Left ventricle myocardium inferior (tissue), 1 donor: ENCODE measurements around the gene CNIH2. TPM values are rescaled to one million over a fixed set of nuclear protein-coding genes. Genes with fewer than 3 reads are reported as not detected.

ENCODE experiments used
- DNase-seq: peaks from one replicate; pipeline ENCODE4 v3.0.0-alpha.2; 2020
- H3K27ac ChIP-seq: fragments of 200-600 bp; replicated peaks from 2 replicates; pipeline ENCODE4 v1.8.0; 2021
- H3K27me3 ChIP-seq: fragments of 200-600 bp; 2 replicates; pipeline ENCODE4 v1.8.0; 2021; ENCODE audit warnings: low read depth
- H3K36me3 ChIP-seq: fragments of 200-600 bp; 2 replicates; pipeline ENCODE4 v1.8.0; 2021
- H3K4me1 ChIP-seq: fragments of 200-600 bp; 2 replicates; pipeline ENCODE4 v1.8.0; 2021
- H3K4me3 ChIP-seq: fragments of 200-600 bp; 2 replicates; pipeline ENCODE4 v1.8.0; 2021; ENCODE audit warnings: mild to moderate bottlenecking, moderate library complexity
- H3K9me3 ChIP-seq: fragments of 200-600 bp; replicated peaks from 2 replicates; pipeline ENCODE4 v1.8.0; 2021
- intact Hi-C: fragments of 100-400 bp; cut with micrococcal nuclease; formaldehyde crosslinking; loops from one replicate; pipeline ENCODE4 v1.11.0; 2022
- total RNA-seq: library from RNA; stranded (reverse); fragmentation: NEBNext Ultra II Directional; extraction: Animal tissue kit (Norgen Biotek cat#: 25700); gene quantifications from one replicate; pipeline ENCODE4 v1.2.1, GENCODE V29; 2021
- TF ChIP-seq, protein P1 (sequence below): fragments of 200-600 bp; IDR thresholded peaks from 2 replicates; pipeline ENCODE4 v1.8.0; 2021; ENCODE audit warnings: antibody characterized with exemption, mild to moderate bottlenecking, borderline replicate concordance
- donor health status: DM: no; HTN: yes; CAD: no; lungs with severe emphysema.

CNIH2 gene
- total RNA-seq, 1 donor from 2014 or later, result not detected

DNA sequence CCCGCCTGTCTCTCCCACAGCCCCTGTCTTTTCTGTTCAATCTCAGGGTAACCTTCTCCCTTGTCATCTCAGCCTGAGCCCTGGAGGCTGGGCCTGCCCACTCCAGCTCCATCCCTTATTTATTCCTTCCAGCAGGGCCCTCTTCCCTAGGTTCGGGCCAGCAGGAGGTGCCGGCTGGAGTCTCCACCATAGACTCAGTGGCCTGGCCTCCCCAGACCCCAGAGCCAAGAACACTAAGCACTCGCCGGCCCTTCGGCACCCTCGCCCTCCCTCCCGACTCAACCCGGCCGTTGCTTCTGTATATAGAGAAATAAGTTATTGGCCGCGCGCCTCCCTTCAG, 11.0 kb upstream of the CNIH2 start:
- intact Hi-C loops, result no loop called here
- H3K4me1 ChIP-seq, result peaks cover 49% of the 10 kb centered on the region
- DNase-seq, result no peak
- TF ChIP-seq, protein P1, sequence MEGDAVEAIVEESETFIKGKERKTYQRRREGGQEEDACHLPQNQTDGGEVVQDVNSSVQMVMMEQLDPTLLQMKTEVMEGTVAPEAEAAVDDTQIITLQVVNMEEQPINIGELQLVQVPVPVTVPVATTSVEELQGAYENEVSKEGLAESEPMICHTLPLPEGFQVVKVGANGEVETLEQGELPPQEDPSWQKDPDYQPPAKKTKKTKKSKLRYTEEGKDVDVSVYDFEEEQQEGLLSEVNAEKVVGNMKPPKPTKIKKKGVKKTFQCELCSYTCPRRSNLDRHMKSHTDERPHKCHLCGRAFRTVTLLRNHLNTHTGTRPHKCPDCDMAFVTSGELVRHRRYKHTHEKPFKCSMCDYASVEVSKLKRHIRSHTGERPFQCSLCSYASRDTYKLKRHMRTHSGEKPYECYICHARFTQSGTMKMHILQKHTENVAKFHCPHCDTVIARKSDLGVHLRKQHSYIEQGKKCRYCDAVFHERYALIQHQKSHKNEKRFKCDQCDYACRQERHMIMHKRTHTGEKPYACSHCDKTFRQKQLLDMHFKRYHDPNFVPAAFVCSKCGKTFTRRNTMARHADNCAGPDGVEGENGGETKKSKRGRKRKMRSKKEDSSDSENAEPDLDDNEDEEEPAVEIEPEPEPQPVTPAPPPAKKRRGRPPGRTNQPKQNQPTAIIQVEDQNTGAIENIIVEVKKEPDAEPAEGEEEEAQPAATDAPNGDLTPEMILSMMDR, result no peak
- peak overlapping the region; percentile 90 for H3K4me3 ChIP-seq
- no peaks in the 10 kb centered on the region for H3K27me3 ChIP-seq
- peaks cover 37% of the 10 kb centered on the region for H3K36me3 ChIP-seq
- peak overlapping the region; percentile 98 for H3K27ac ChIP-seq
- no peaks in the 10 kb centered on the region for H3K9me3 ChIP-seq

DNA sequence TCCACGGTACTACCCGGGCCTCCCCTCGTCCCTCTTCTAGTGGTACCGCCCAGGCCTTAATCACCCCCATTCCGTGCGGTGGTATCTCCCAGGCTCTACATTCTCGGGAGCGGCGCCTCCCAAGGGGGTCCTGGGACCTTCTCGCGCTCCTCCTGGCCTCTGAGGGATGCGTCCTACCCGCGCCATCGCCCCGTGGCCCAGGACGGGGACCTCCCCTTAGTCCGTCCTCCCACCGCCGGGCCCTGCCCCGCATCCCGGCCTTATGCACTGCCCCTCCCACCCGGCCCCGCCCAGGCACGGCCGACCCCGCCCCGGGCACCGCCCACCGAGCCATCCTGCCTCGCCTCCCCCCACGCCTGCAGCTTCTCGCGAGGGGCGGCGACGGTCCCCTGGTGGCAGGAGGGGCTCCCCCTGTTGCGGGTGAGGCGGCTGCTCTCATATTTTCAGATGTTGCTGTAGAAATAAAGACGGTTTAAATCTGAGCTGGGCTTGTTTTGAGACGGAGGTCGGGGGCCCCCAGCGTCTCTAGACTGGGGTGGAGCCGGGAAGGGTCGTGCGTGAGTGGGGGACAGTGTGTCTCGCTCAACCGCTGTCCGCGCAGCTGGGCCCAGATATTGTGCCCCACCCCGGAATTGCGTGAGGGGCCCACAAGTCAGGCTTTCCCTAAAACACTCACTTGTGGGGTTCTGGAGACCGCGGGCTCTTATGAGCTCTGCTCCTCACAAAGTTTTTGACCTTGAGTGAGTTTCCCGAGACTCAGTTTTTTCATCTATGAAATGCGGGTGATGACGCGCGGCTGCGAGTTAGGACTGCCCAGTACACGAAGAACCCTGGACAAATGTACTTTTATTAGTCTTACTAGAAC, 10.4 kb upstream of the CNIH2 start:
- TF ChIP-seq, protein P1, result peak; percentile 46
- Histone ChIP-seq H3K36me3 (peaks cover 37% of the 10 kb centered on the region), H3K9me3 (no peaks in the 10 kb centered on the region), H3K4me1 (peaks cover 49% of the 10 kb centered on the region), H3K4me3 (peak overlapping the region; percentile 90), H3K27ac (peak overlapping the region; percentile 98), H3K27me3 (no peaks in the 10 kb centered on the region)
- intact Hi-C loops, result no loop called here
- DNase-seq, result peak; percentile 93

DNA sequence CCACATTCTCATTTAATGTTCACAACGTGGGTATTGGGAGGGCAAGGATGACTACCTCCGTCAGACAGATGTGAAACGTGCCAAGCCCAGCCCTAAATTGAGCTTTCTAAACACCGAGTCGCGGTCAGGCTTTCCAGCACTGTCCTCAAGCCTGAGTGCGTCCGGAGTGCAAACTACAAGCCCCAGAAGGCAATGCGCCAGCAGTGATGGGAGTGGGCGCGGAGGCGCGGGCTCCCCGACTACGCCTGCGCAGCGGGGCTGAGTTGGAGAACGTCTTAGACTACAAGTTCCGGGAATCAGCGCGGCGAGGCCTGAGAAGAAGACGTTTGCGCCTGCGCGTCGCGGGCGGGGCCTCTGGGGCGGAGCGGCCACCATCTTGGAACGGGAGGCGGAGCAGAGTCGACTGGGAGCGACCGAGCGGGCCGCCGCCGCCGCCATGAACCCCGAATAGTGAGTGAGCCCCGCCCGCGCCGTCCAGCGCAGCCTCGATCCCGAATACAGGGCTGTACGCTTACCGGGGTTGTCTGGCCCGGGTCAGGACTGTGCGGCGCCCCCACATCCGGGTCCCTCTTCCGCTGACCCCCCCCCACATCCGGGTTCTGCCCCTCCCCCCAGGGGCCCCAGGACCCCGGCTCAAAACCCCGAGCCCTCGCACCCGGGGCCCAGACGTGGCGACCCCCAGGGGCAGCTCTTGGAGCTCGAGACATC, 9.6 kb upstream of the CNIH2 start, which contains the start of gene RAB1B:
Gene RAB1B, plus strand, starts transcription at position 396 of the 708 bp plus-strand sequence. Its CDS starts 41 bp downstream, at position 437.
- peak within 1 kb of the TSS; percentile 98 for H3K27ac ChIP-seq
- H3K36me3 ChIP-seq, result peaks cover 38% of the 10 kb centered on the region
- H3K4me1 ChIP-seq, result peaks cover 49% of the 10 kb centered on the region
- TF ChIP-seq, protein P1, result no peak
- H3K27me3 ChIP-seq, result no peaks in the 10 kb centered on the region
- intact Hi-C loops, result no loop called here
- H3K9me3 ChIP-seq, result no peaks in the 10 kb centered on the region
- H3K4me3 ChIP-seq, result peak within 1 kb of the TSS; percentile 90
- DNase-seq, result peak; percentile 100

DNA sequence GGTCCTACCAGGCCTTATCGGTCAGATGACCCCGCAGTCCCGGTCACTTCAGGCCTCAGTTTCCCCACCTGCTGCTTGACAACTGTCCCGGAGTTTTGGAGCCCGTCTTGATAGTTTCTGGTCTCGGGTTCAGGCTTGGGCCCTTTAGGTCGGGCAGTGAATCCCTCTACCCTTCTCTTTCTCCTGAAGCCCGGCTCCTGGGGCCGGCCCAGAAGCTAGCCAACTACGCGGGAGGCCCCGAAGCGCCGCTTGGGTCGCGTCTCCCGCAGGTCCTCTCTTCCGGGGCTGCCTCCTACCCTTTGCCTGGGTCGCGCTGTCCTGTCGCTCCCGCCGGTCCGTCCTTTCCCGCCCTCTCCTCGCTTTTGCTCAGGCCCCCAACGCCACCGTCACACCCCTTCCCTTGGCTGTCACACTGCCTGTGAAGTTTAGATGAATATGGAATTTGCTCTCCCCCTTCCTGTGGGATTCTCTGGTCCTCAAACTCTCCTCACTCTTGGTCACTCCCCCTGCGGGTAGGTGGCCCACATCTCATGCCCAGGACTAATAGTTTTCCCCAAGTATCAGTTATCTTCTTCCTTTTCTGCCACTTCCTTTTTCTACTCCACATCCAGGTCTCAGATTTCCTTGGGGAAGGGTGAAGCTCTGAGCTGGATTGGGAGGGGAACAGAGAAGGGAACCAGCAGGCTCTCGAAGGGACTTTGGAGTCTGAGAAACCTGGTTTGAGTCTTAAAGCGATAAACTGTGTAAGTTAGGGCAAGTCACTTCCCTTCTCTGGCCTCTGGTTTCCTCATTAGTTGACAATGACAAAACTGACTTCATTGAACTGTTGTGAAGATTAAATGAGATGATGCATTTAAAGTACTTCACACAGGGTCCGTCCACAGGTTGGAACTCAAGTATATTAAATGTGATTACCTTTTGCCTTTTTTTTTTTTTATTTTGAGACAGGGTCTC, 8.7 kb upstream of the CNIH2 start:
- intact Hi-C loops, result no loop called here
- TF ChIP-seq, protein P1, result peak; percentile 26

DNA sequence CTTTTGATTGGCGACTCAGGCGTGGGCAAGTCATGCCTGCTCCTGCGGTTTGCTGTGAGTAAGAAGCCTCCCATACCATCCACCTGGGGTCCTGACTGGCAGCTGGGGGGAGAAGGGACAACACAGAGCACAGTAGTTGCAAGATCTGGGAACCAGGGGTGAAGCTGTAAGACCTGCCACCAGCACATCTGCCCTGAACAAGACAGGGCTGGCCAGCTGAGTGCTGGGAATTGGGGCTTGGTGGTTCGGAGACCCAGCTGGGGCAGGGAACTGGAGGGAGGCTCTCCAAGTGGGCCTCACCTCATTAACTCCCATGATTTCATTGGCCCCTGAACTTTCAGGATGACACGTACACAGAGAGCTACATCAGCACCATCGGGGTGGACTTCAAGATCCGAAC, 6.2 kb upstream of the CNIH2 start:
- Histone ChIP-seq H3K27me3 (no peaks in the 10 kb centered on the region), H3K36me3 (peaks cover 52% of the 10 kb centered on the region), H3K4me1 (peaks cover 46% of the 10 kb centered on the region), H3K4me3 (no peak overlapping the region), H3K27ac (no peak overlapping the region), H3K9me3 (no peaks in the 10 kb centered on the region)
- intact Hi-C loops, result no loop called here
- DNase-seq, result no peak
- TF ChIP-seq, protein P1, result no peak

More for the DNA sequence above, 8.7 kb upstream of the CNIH2 start:
- Histone ChIP-seq H3K4me3 (peak overlapping the region; percentile 90), H3K9me3 (no peaks in the 10 kb centered on the region), H3K36me3 (peaks cover 44% of the 10 kb centered on the region), H3K27ac (peak overlapping the region; percentile 98), H3K4me1 (peaks cover 52% of the 10 kb centered on the region), H3K27me3 (no peaks in the 10 kb centered on the region)
- no peak for DNase-seq
